T-cell (primary cell): ENCODE data around the gene HIBADH. TPM values are rescaled to one million over a fixed set of nuclear protein-coding genes. Genes with fewer than 3 reads are reported as not detected.

Experiments
- ATAC-seq, 4 experiments: fragments of 200-7000 bp in 3 of 4; fragments of 150-1000 bp in 1 of 4; cut with Tn5 transposase; replicated peaks in 1 of 4; 1 replicate in 3 of 4; 2 replicates in 1 of 4; pipeline ENCODE4 v1.10.0; 2021; ENCODE audit warnings: moderate library complexity in 3 of 4, mild to moderate bottlenecking in 2 of 4, moderate number of reproducible peaks in 1 of 4
- CTCF ChIA-PET, 2 donors: fragments of 300-600 bp; sonication (Branson Sonifier 250); formaldehyde crosslinking; loops; one replicate each; lab custom pipeline; 2022; ENCODE audit warnings: antibody characterized with exemption in 2 of 2; lab: Charles Lee
- POLR2A ChIA-PET, 2 donors: fragments of 300-600 bp; sonication (Branson Sonifier 250); formaldehyde crosslinking; loops; one replicate each; lab custom pipeline; 2022; ENCODE audit warnings: antibody characterized with exemption in 2 of 2; lab: Charles Lee
- DNase-seq, 35 experiments: peaks; one replicate each; pipeline versions ENCODE4 v3.0.0 to v3.0.0-alpha.2; 2013 to 2023
- H3K27ac ChIP-seq: one replicate; pipeline ENCODE4 v1.5.1; 2013; ENCODE audit warnings: low read length
- H3K27me3 ChIP-seq, 2 experiments: replicated peaks in 1 of 2; 1 replicate in 1 of 2; 2 replicates in 1 of 2; pipeline versions ENCODE4 v1.6.1 to v1.7.0; 2013; ENCODE audit warnings: low read length in 1 of 2, mixed read lengths in 1 of 2; ENCODE audit not compliant: control insufficient read depth in 2 of 2, insufficient read depth in 2 of 2; ENCODE audit errors: extremely low read depth in 1 of 2
- H3K36me3 ChIP-seq, 2 donors: 1 replicate in 1 of 2; 2 replicates in 1 of 2; pipeline versions ENCODE4 v1.6.1 to v1.7.0; 2013; ENCODE audit warnings: low read length in 1 of 2; ENCODE audit not compliant: control insufficient read depth in 2 of 2, insufficient read depth in 1 of 2; ENCODE audit errors: extremely low read depth in 1 of 2
- H3K4me1 ChIP-seq, 2 experiments: 1 replicate in 1 of 2; 2 replicates in 1 of 2; pipeline versions ENCODE4 v1.6.1 to v1.7.0; 2013; ENCODE audit warnings: low read length in 2 of 2, mixed read lengths in 1 of 2; ENCODE audit not compliant: insufficient read depth in 2 of 2, control insufficient read depth in 1 of 2; ENCODE audit errors: extremely low read depth in 1 of 2
- H3K4me3 ChIP-seq, 2 donors: 1 replicate in 1 of 2; 2 replicates in 1 of 2; pipeline versions ENCODE4 v1.5.1 to v1.7.0; 2013; ENCODE audit warnings: mild to moderate bottlenecking in 2 of 2, low read length in 1 of 2, moderate library complexity in 1 of 2; ENCODE audit not compliant: control insufficient read depth in 1 of 2; ENCODE audit errors: extremely low read depth in 1 of 2
- H3K9me3 ChIP-seq: 2 replicates; pipeline ENCODE4 v1.7.0; 2013
- H3K27ac Mint-ChIP-seq, 2 donors: one replicate each; pipeline ENCODE4 v1.8.0; 2020 to 2021; ENCODE audit warnings: mild to moderate bottlenecking in 2 of 2, mixed read lengths in 2 of 2
- H3K27me3 Mint-ChIP-seq, 2 donors: one replicate each; pipeline ENCODE4 v1.8.0; 2021 to 2022; ENCODE audit warnings: mixed read lengths in 2 of 2
- H3K36me3 Mint-ChIP-seq: one replicate; pipeline ENCODE4 v1.8.0; 2021; ENCODE audit warnings: mixed read lengths
- H3K4me1 Mint-ChIP-seq, 3 donors: one replicate each; pipeline ENCODE4 v1.8.0; 2020 to 2022; ENCODE audit warnings: mixed read lengths in 3 of 3, mild to moderate bottlenecking in 1 of 3
- H3K4me3 Mint-ChIP-seq, 3 donors: one replicate each; pipeline ENCODE4 v1.8.0; 2020 to 2022; ENCODE audit warnings: mild to moderate bottlenecking in 3 of 3, mixed read lengths in 3 of 3, moderate library complexity in 3 of 3
- H3K9me3 Mint-ChIP-seq, 3 donors: one replicate each; pipeline ENCODE4 v1.8.0; 2020 to 2022; ENCODE audit warnings: mixed read lengths in 3 of 3
- WGBS: methylation state at CpG from one replicate; pipeline ENCODE4 v1.1.5; 2013; ENCODE audit warnings: missing lambda C conversion rate; ENCODE audit not compliant: insufficient coverage; 5-methylcytosine and 5-hydroxymethylcytosine counted together
- total RNA-seq, 35 experiments: library from RNA in 6 of 35; stranded (reverse) in 6 of 35; fragments of 120-200 nt in 1 of 35; gene quantifications; one replicate each; pipeline versions ENCODE4 v1.2.1 to v1.2.4 and lab custom pipeline; 2013 to 2026

Gene HIBADH
- total RNA-seq, 5 donors from 2014 or later (not counting 1 experiment from before 2014, with no cell fraction given) = 9.8 to 12.5 (median 12.0) TPM

DNA sequence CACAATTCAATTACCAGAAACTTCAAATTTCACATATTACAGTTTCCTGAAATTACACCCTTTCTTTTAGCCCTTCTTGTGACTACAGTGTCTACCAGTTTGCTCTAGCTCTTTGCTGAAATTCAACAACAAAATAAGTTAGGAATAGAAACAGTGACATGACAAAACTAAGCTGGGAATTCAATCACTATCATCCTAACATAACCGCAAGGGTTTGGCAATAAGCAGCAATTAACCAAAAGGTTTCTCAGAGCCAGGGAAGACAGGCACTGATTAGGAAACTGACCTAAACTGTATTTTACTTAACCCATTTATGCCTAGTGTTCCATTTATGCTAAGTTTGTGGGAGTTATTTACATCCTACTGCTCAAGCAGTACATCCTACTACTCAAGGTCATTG lies 31.3 kb downstream of the HIBADH start:
- Histone ChIP-seq H3K27ac (no peak overlapping the region), H3K4me3 (no peak overlapping the region), H3K4me1 (peaks cover 5 to 6% of the 10 kb centered on the region in 2 experiments), H3K9me3 (no peaks in the 10 kb centered on the region), H3K27me3 (no peaks in the 10 kb centered on the region), H3K36me3 (peaks cover 0 to 7% of the 10 kb centered on the region in 2 donors)
- peaks cover 5 to 15% (median 14%) of the 10 kb centered on the region in 3 donors for H3K4me1 Mint-ChIP-seq
- ChIA-PET POLR2A (no interaction called here), CTCF (interaction anchor here in 1 of 2 donors (1.1 kb wide), 1 partner anchor 25 kb away, joined by 3 read pairs; no protein-coding TSS in a partner anchor)
- no peaks in the 10 kb centered on the region for H3K9me3 Mint-ChIP-seq
- no peak overlapping the region for H3K27ac Mint-ChIP-seq
- H3K27me3 Mint-ChIP-seq = no peaks in the 10 kb centered on the region
- DNase-seq (no peak), ATAC-seq (no peak)
- H3K4me3 Mint-ChIP-seq = no peak overlapping the region
- no CpG with 5 or more reads among the region's 1 CpG for WGBS
- H3K36me3 Mint-ChIP-seq = peaks cover 45% of the 10 kb centered on the region

DNA sequence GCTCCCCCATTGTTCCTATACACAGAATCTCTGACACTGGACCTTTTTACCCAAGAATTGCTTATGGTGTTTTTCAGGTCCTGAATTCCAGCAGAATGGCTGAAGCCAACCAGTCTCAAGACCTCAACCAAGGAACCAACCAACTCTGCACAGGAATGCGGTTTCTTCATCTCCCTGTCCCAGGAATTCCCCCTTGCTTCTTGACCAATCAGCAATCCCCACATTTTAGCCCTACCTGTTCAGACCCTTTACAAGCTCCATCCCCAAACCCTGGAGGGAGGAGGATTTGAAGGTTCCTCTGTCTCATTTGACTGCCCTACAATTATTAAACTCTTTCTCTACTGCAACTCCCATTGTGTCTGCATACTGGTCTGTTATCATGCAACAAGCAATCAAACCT lies 35.5 kb downstream of the HIBADH start:
- peaks cover 51% of the 10 kb centered on the region for H3K36me3 Mint-ChIP-seq
- H3K4me3 Mint-ChIP-seq = no peak overlapping the region
- ATAC-seq = no peak
- Histone ChIP-seq H3K4me1 (no peaks in the 10 kb centered on the region), H3K9me3 (peaks cover 2% of the 10 kb centered on the region), H3K27ac (no peak overlapping the region), H3K36me3 (peaks cover 0 to 7% of the 10 kb centered on the region in 2 donors), H3K27me3 (no peaks in the 10 kb centered on the region), H3K4me3 (no peak overlapping the region)
- no CpG with 5 or more reads among the region's 1 CpG for WGBS
- H3K9me3 Mint-ChIP-seq = peaks cover 8 to 18% (median 14%) of the 10 kb centered on the region in 3 donors
- no peak overlapping the region for H3K27ac Mint-ChIP-seq
- CTCF ChIA-PET = interaction anchor here in 1 of 2 donors (0.6 kb wide), 1 partner anchor 451 kb away, joined by 3 read pairs; no protein-coding TSS in a partner anchor
- H3K27me3 Mint-ChIP-seq = no peaks in the 10 kb centered on the region
- H3K4me1 Mint-ChIP-seq = no peaks in the 10 kb centered on the region
- POLR2A ChIA-PET = no interaction called here
- DNase-seq = no peak

GRCh38 chr7:27619492-27619891 lies 43.2 kb downstream of the HIBADH start:
- no peak for ATAC-seq
- peaks cover 6% of the 10 kb centered on the region for H3K9me3 ChIP-seq
- Mint-ChIP-seq H3K4me1 (peaks cover 0 to 4% (median 3%) of the 10 kb centered on the region in 3 donors), H3K4me3 (no peak overlapping the region), H3K9me3 (peaks cover 15 to 47% (median 37%) of the 10 kb centered on the region in 3 donors), H3K36me3 (peaks cover 76% of the 10 kb centered on the region), H3K27me3 (no peaks in the 10 kb centered on the region), H3K27ac (no peak overlapping the region)
- H3K27me3 ChIP-seq = no peaks in the 10 kb centered on the region
- no peak overlapping the region for H3K4me3 ChIP-seq
- no peaks in the 10 kb centered on the region for H3K4me1 ChIP-seq
- POLR2A ChIA-PET = no interaction called here
- CTCF ChIA-PET = interaction anchor here in 1 of 2 donors (0.6 kb wide), 1 partner anchor 1727 kb away, joined by 3 read pairs; no protein-coding TSS in a partner anchor
- WGBS = no CpG with 5 or more reads among the region's 1 CpG
- DNase-seq = no peak
- no peak overlapping the region for H3K27ac ChIP-seq
- H3K36me3 ChIP-seq = peaks cover 0 to 13% of the 10 kb centered on the region in 2 donors

GRCh38 chr7:27617651-27618381 lies 44.9 kb downstream of the HIBADH start:
- H3K27ac Mint-ChIP-seq = no peak overlapping the region
- peaks cover 0 to 5% (median 4%) of the 10 kb centered on the region in 3 donors for H3K4me1 Mint-ChIP-seq
- Histone ChIP-seq H3K4me3 (no peak overlapping the region), H3K4me1 (no peaks in the 10 kb centered on the region), H3K9me3 (peaks cover 6% of the 10 kb centered on the region), H3K27ac (no peak overlapping the region), H3K36me3 (peaks cover 0 to 13% of the 10 kb centered on the region in 2 donors), H3K27me3 (no peaks in the 10 kb centered on the region)
- H3K4me3 Mint-ChIP-seq = no peak overlapping the region
- CTCF ChIA-PET = no interaction called here
- no peaks in the 10 kb centered on the region for H3K27me3 Mint-ChIP-seq
- ATAC-seq (no peak), DNase-seq (no peak)
- peaks cover 66% of the 10 kb centered on the region for H3K36me3 Mint-ChIP-seq
- WGBS = 75% methylated on average over 8 of the region's 9 CpGs
- POLR2A ChIA-PET = interaction anchor here in 1 of 2 donors (1.3 kb wide), 1 partner anchor 17 kb away, joined by 3 read pairs; no protein-coding TSS in a partner anchor
- peaks cover 9 to 39% (median 30%) of the 10 kb centered on the region in 3 donors for H3K9me3 Mint-ChIP-seq

DNA sequence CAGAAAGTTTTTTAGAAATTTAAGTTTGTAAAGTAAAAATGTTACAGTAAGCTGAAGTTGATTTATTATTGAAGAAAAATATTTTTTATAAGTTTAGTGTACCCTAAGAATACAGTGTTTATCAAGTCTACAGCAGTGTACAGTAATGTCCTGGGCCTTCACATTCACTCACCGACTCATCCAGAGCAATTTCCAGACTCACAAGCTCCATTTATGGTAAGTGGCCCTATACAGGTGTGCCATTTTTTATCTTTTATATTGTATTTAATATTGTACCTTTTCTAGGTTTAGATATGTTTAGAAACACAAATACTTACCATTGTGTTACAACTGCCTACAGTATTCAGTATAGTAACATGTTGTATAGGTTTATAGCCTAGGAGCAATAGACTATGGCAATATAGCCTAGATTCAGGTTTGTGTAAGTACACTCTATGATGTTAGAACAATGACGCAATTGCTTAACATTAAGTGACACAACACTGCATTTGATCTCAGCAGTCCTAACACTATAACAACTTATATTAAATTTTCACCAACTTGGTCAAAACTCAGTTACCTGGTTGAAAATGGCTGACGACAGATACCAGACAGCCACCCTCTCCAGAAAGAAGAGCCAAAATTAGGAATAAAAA lies 45.7 kb downstream of the HIBADH start:
- POLR2A ChIA-PET = interaction anchor here (0.6 to 1.3 kb wide), 2 partner anchors 16 to 43 kb away, joined by 3 read pairs; no protein-coding TSS in a partner anchor
- H3K4me1 Mint-ChIP-seq = peaks cover 0 to 5% (median 4%) of the 10 kb centered on the region in 3 donors
- Histone ChIP-seq H3K36me3 (peaks cover 0 to 13% of the 10 kb centered on the region in 2 donors), H3K4me3 (no peak overlapping the region), H3K4me1 (no peaks in the 10 kb centered on the region), H3K27ac (no peak overlapping the region), H3K27me3 (no peaks in the 10 kb centered on the region), H3K9me3 (peaks cover 4% of the 10 kb centered on the region)
- H3K27ac Mint-ChIP-seq = no peak overlapping the region
- H3K9me3 Mint-ChIP-seq = peaks cover 7 to 31% (median 23%) of the 10 kb centered on the region in 3 donors
- no peak overlapping the region for H3K4me3 Mint-ChIP-seq
- peaks cover 59% of the 10 kb centered on the region for H3K36me3 Mint-ChIP-seq
- no CpG with 5 or more reads among the region's 3 CpGs for WGBS
- H3K27me3 Mint-ChIP-seq = no peaks in the 10 kb centered on the region
- CTCF ChIA-PET = no interaction called here
- DNase-seq (no peak), ATAC-seq (no peak)

DNA sequence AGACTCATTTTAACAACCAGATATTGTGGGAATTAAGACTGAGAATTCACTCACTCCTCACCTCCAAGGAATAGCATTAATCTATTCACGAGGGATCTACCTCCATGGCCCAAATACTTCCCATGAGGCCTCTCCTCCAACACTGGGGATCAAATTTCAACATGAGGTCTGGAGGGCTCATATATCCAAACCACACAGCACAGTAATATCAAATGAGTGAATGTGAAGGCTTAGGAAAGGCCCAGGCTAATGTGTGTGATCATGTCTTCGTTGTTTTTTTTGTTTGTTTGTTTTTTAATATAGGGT lies 46.5 kb downstream of the HIBADH start:
- H3K27ac Mint-ChIP-seq = no peak overlapping the region
- peaks cover 0 to 5% (median 4%) of the 10 kb centered on the region in 3 donors for H3K4me1 Mint-ChIP-seq

More for the DNA sequence above, 46.5 kb downstream of the HIBADH start:
- H3K36me3 Mint-ChIP-seq = peaks cover 51% of the 10 kb centered on the region
- H3K27me3 Mint-ChIP-seq = no peaks in the 10 kb centered on the region
- Histone ChIP-seq H3K9me3 (peaks cover 3% of the 10 kb centered on the region), H3K27ac (no peak overlapping the region), H3K4me1 (no peaks in the 10 kb centered on the region), H3K27me3 (no peaks in the 10 kb centered on the region), H3K36me3 (peaks cover 0 to 13% of the 10 kb centered on the region in 2 donors), H3K4me3 (no peak overlapping the region)
- POLR2A ChIA-PET = no interaction called here
- H3K9me3 Mint-ChIP-seq = peaks cover 7 to 30% (median 23%) of the 10 kb centered on the region in 3 donors
- WGBS = no CpG with 5 or more reads among the region's 2 CpGs
- no peak for ATAC-seq
- H3K4me3 Mint-ChIP-seq = no peak overlapping the region
- CTCF ChIA-PET = no interaction called here
- no peak for DNase-seq
